D721Med (cell line): ENCODE results near the gene CDCA3.

Source experiments
- DNase-seq: peaks from one replicate; pipeline ENCODE4 v3.0.0; 2011; ENCODE audit warnings: low spot score; ENCODE audit not compliant: insufficient read length
- FAIRE-seq: peaks from 2 replicates; lab custom pipeline; 2011; peaks lifted over from hg19 to GRCh38; lab: Jason Lieb, UNC
- TF ChIP-seq, protein P1 (sequence below): IDR thresholded peaks from 2 replicates; pipeline ENCODE4 v1.5.1; 2012; ENCODE audit warnings: mild to moderate bottlenecking, control low read depth; ENCODE audit not compliant: insufficient read depth; ENCODE audit errors: missing control alignments

Gene CDCA3

DNA sequence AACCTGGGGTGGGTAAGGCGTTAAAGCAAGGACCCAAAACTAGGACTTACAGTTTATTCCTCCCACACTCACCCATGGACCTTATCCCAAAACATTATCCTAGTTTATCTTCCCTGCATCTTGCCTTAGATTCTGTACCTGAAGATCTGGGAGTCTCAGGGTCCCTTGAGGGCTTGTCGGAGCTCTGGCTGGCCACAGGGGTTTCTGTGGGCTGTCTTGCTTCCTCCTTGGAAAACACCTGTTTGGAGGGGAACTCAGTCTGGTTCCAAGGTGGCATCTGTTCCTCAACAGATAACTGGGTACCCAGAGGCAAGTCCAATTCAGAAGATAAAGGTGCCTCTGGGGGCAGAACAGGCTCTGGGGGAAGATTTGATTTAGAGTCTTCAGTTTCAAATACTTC is 1.7 kb downstream of the CDCA3 start:
- TF ChIP-seq, protein P1, sequence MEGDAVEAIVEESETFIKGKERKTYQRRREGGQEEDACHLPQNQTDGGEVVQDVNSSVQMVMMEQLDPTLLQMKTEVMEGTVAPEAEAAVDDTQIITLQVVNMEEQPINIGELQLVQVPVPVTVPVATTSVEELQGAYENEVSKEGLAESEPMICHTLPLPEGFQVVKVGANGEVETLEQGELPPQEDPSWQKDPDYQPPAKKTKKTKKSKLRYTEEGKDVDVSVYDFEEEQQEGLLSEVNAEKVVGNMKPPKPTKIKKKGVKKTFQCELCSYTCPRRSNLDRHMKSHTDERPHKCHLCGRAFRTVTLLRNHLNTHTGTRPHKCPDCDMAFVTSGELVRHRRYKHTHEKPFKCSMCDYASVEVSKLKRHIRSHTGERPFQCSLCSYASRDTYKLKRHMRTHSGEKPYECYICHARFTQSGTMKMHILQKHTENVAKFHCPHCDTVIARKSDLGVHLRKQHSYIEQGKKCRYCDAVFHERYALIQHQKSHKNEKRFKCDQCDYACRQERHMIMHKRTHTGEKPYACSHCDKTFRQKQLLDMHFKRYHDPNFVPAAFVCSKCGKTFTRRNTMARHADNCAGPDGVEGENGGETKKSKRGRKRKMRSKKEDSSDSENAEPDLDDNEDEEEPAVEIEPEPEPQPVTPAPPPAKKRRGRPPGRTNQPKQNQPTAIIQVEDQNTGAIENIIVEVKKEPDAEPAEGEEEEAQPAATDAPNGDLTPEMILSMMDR, result no peak
- FAIRE-seq, result no peak
- no peak for DNase-seq

DNA sequence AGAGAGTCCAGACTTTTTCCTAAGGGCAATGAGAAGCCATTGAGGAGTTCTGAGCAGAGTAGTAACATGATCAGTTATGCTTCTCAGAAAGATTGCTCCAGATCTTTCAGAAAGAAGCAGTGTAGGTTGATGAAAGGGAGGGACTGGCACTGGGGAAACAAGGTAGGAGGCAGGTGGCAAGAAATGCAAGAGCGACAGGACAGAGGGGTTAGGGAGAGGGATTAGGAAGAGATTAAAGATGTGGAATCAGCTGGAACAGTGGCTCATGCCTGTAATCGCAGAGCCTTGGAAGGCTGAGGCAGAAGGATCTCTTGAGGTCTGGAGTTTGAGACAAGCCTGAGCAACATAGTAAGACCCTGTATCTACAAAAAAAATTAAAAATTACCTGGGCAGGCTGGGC is 3.4 kb downstream of the CDCA3 start:
- DNase-seq (no peak), FAIRE-seq (peak; percentile 72)
- TF ChIP-seq, protein P1, result no peak

DNA sequence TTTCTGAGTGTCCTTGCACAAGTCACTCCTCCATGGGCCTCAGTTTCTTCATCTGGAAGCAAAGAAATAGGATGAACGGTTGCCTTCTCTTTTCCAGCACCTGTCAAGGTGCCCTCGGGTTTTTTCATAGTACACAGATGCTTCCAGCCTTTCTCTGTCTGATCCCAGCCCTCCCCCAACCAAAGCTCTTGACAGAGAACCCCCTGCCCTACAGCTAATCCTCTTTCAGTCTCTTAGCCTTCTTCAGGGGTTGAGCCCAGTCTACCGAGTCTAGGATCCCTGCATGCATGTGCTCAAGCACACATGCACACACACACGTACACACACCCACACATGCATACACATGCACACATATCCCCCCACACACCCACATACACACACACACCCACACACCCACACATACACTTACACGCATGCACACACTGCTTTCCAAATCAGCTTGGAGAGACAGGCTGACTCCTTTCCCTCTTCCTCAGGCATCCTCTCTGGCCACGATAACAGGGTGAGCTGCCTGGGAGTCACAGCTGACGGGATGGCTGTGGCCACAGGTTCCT is 4.7 kb downstream of the CDCA3 start:
- no peak for DNase-seq
- peak; percentile 91 for FAIRE-seq

GRCh38 chr12:6845395-6845794 is 5.7 kb downstream of the CDCA3 start:
- no peak for FAIRE-seq
- TF ChIP-seq, protein P1, result no peak
- DNase-seq, result no peak

More for the DNA sequence above, 4.7 kb downstream of the CDCA3 start:
- TF ChIP-seq, protein P1, result no peak

DNA sequence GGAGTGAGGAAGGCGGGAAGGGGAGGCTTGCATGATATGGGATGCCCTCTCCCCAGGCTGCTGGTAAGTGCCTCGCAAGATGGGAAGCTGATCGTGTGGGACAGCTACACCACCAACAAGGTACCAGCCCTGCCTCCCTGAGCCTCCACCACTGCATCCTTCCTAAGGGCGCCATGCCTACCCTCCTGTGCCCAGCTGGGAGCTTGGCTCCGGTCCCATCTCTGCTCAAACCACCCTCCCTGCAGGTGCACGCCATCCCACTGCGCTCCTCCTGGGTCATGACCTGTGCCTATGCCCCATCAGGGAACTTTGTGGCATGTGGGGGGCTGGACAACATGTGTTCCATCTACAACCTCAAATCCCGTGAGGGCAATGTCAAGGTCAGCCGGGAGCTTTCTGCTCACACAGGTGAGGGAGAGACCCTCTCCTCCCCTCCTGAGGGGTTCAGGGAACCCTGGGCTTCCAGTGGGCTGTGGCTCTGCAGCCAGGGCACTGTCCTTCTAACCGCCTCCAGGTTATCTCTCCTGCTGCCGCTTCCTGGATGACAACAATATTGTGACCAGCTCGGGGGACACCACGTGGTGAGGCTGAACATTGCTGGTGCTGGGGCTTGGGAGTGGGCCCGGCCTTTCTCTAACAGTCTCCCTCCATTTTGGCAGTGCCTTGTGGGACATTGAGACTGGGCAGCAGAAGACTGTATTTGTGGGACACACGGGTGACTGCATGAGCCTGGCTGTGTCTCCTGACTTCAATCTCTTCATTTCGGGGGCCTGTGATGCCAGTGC is 7.8 kb downstream of the CDCA3 start:
- DNase-seq, result no peak
- FAIRE-seq, result no peak

GRCh38 chr12:6842075-6842474 is 9.0 kb downstream of the CDCA3 start:
- FAIRE-seq (no peak), DNase-seq (no peak)
- TF ChIP-seq, protein P1, result no peak

More for the DNA sequence above, 7.8 kb downstream of the CDCA3 start:
- TF ChIP-seq, protein P1, result peak; percentile 3
